ENCODE data around the gene SPON1.

Gene SPON1

DNA sequence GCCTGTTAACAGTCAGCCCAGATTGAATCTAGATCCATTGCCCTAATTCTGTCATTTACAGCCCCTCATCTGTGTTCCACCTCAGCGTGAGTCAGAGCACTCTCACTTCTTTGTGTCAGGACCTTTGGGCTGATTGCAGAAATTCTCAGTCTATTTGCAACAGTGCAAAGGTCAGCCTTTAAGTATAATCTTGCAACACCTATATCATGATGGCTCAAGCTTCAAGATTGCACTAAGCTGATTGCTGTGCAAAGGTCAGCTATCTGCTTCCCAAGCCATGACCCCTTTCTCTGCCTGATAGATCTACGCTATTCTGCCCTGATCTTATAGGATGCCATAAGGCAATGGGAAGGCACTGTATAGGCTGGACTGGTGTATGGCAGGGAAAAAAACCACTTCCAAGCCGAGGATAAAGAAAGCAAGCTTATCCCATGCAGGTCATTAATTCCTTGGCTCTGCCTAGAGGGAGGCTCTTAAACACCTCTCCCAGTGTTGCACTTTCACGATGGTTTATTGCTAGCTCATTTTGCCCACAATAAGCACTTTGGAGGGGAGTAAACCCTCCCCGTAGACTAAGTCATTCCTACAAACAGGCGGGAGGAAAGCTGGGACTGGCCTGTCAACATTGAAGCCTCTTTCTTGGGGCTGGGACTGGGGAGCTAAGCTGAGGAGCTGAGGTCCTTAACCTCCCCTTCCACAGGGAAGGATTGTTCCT lies 295.9 kb downstream of the SPON1 start:
- peak; percentile 35 to 64 for DNase-seq (ENCODE audit: low read depth in 2 of 2)

DNA sequence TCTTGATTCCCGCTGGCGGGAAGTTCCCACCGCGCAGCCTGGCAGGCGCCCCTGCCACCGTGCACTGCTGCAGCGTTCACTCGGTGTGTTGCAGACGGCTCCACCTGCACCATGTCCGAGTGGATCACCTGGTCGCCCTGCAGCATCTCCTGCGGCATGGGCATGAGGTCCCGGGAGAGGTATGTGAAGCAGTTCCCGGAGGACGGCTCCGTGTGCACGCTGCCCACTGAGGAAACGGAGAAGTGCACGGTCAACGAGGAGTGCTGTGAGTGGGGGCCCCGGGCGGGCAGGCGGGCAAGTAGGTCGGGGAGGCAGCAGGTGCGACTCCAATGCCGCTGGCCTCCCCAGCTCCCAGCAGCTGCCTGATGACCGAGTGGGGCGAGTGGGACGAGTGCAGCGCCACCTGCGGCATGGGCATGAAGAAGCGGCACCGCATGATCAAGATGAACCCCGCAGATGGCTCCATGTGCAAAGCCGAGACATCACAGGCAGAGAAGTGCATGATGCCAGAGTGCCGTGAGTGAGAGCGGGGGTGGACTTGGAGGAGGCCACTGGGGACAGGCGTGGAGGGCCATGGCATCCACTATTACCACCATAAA lies 296.8 kb downstream of the SPON1 start:
- no peak overlapping the region for H3K4me3 ChIP-seq (replicated peaks in 1 of 2; ENCODE audit: low read depth in 2 of 2, low read length in 2 of 2)
- DNase-seq (ENCODE audit: low read depth in 2 of 2) = no peak
- TF ChIP-seq, protein P1, sequence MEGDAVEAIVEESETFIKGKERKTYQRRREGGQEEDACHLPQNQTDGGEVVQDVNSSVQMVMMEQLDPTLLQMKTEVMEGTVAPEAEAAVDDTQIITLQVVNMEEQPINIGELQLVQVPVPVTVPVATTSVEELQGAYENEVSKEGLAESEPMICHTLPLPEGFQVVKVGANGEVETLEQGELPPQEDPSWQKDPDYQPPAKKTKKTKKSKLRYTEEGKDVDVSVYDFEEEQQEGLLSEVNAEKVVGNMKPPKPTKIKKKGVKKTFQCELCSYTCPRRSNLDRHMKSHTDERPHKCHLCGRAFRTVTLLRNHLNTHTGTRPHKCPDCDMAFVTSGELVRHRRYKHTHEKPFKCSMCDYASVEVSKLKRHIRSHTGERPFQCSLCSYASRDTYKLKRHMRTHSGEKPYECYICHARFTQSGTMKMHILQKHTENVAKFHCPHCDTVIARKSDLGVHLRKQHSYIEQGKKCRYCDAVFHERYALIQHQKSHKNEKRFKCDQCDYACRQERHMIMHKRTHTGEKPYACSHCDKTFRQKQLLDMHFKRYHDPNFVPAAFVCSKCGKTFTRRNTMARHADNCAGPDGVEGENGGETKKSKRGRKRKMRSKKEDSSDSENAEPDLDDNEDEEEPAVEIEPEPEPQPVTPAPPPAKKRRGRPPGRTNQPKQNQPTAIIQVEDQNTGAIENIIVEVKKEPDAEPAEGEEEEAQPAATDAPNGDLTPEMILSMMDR (IDR thresholded peaks at IDR 0.05; ENCODE audit: low read depth, low read length) = no peak

More for the DNA sequence above, 295.9 kb downstream of the SPON1 start:
- H3K4me3 ChIP-seq (replicated peaks in 1 of 2; ENCODE audit: low read depth in 2 of 2, low read length in 2 of 2) = no peak overlapping the region
- TF ChIP-seq, protein P1 (IDR thresholded peaks at IDR 0.05; ENCODE audit: low read depth, low read length) = no peak

DNA sequence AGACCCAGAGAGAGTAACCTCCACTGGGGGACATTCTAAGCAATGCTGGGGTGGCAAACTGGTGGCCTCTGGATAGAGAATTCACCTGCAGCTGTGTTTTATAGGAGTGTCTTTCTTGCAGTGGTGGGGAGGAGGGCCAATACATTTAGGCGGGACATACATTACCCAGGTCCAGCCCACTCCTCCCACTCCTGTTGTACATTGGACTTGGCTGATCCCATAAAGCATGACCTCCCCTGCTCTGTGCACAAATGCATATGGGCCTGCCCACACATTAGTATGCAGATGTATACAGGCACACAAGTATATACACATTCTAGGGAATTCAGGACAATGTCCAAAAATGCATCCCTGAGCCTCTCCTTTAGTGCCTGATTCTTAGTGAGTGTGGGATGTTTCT lies 297.4 kb downstream of the SPON1 start:
- no peak overlapping the region for H3K4me3 ChIP-seq (replicated peaks in 1 of 2; ENCODE audit: low read depth in 2 of 2, low read length in 2 of 2)
- DNase-seq (ENCODE audit: low read depth in 2 of 2) = no peak
- TF ChIP-seq, protein P1 (IDR thresholded peaks at IDR 0.05; ENCODE audit: low read depth, low read length) = no peak

DNA sequence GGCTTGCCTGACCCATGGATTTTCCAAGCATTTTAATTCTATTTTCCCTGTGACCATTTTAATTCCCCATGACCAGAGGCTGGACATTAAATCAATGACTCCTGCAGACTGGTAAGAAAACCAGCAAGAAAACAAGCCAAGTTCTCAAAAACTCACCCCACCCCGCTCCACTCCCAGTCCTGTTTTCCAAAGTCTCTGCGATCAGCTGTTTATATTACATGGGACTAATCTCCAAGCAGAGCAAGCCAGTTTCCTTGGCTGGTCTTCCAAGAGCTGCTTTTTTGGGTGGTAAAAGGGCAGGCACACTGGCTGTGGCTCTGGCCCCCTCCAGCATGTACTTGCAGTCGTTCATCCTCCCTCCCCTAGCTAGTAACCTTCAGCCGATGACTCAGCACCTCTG lies 298.5 kb downstream of the SPON1 start:
- TF ChIP-seq, protein P1 (IDR thresholded peaks at IDR 0.05; ENCODE audit: low read depth, low read length) = no peak
- no peak overlapping the region for H3K4me3 ChIP-seq (replicated peaks in 1 of 2; ENCODE audit: low read depth in 2 of 2, low read length in 2 of 2)
- DNase-seq (ENCODE audit: low read depth in 2 of 2) = no peak

DNA sequence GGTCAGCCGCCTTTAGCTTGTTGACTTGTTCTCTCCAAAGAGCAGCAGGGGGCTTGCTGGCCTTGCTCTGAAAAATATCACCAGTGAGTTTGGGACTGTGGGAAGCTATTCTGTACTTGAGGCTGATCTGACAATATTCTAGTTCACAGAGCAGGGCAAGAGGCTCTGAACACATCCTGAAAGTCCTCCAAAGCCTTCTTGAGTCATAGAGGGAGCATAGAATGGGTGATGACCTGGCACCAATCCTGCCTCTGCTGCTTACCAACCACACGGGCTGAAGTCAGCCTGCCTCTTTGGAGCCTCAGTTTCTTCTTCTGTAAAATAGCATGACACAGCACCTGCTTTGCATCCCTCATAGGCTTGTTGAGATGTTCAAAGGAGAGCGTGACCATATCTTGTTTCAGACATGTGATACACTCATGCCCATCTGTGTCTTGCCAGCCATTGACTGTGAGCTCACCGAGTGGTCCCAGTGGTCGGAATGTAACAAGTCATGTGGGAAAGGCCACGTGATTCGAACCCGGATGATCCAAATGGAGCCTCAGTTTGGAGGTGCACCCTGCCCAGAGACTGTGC lies 299.8 kb downstream of the SPON1 start:
- no peak overlapping the region for H3K4me3 ChIP-seq (replicated peaks in 1 of 2; ENCODE audit: low read depth in 2 of 2, low read length in 2 of 2)
- DNase-seq (ENCODE audit: low read depth in 2 of 2) = no peak
- TF ChIP-seq, protein P1 (IDR thresholded peaks at IDR 0.05; ENCODE audit: low read depth, low read length) = no peak

DNA sequence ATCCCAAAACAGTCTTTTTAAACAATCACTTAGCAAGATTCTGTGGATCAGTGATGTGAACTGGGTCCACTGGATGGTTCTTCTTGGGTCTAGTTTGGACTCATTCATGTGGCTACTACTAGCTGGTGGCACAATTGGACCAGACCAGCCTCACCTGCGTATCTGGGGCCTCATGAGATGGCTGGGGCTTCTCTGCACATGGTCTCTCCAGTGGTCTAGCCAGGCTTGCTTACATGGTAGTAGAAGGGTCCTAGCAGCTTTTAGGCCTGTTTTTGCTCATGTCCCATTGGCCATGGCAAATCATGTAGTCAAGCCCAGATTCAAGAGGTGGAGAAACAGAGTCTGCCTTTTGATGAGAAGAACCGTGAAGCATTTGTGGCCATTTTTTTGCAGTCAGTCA lies 302.4 kb downstream of the SPON1 start:
- TF ChIP-seq, protein P1 (IDR thresholded peaks at IDR 0.05; ENCODE audit: low read depth, low read length) = no peak
- H3K4me3 ChIP-seq (replicated peaks in 1 of 2; ENCODE audit: low read depth in 2 of 2, low read length in 2 of 2) = no peak overlapping the region
- no peak for DNase-seq (ENCODE audit: low read depth in 2 of 2)

All from cardiac fibroblast (primary cell).